Astrocyte (in vitro differentiated cells and primary cell): ENCODE data around the gene C2orf80.

Source experiments
- EZH2 ChIP-seq: IDR thresholded peaks from 2 replicates; pipeline ENCODE4 v1.6.1; 2012; ENCODE audit warnings: mild to moderate bottlenecking, low read length, inconsistent platforms; ENCODE audit not compliant: insufficient read depth
- TF ChIP-seq, protein P1 (sequence below): IDR thresholded peaks from 2 replicates; pipeline ENCODE4 v1.5.1; 2011; ENCODE audit warnings: low read depth, mild to moderate bottlenecking, inconsistent platforms, low read length, moderate library complexity; ENCODE audit not compliant: insufficient read depth

DNA sequence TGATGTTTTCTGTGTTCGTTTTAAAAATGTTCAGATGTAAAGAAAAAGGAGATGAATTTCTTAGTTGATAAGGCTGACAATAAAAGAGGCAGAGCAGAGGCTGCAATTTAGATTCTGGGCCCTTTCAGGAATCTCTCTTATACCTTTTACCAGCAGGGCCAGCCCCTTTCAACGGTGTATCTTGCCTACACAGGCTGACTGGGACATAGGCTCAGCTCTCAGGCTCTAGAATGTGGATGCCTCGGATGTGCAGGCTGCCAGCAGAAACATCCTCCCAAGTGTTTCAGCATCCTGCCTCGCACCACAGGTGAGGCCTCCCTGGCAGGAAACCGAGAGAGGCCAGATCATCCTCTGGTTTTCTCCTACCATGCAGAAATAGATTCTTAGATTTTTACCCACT lies 3.4 kb downstream of the C2orf80 start:
- TF ChIP-seq, protein P1, sequence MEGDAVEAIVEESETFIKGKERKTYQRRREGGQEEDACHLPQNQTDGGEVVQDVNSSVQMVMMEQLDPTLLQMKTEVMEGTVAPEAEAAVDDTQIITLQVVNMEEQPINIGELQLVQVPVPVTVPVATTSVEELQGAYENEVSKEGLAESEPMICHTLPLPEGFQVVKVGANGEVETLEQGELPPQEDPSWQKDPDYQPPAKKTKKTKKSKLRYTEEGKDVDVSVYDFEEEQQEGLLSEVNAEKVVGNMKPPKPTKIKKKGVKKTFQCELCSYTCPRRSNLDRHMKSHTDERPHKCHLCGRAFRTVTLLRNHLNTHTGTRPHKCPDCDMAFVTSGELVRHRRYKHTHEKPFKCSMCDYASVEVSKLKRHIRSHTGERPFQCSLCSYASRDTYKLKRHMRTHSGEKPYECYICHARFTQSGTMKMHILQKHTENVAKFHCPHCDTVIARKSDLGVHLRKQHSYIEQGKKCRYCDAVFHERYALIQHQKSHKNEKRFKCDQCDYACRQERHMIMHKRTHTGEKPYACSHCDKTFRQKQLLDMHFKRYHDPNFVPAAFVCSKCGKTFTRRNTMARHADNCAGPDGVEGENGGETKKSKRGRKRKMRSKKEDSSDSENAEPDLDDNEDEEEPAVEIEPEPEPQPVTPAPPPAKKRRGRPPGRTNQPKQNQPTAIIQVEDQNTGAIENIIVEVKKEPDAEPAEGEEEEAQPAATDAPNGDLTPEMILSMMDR = no peak
- no peak for TF ChIP-seq EZH2
